Measurements from ENCODE around the gene FOXD3. TPM values are rescaled to one million over a fixed set of nuclear protein-coding genes. Genes with fewer than 3 reads are reported as not detected.

The FOXD3 gene
- total RNA-seq, 4 donors from 2014 or later, result not detected

- TF ChIP-seq CTCF (IDR thresholded peaks at IDR 0.05; ENCODE audit: low read depth), result no peak
Observed at GRCh38 chr1:63350320-63350719, 28.0 kb downstream of the FOXD3 start.

- TF ChIP-seq CTCF (IDR thresholded peaks at IDR 0.05; ENCODE audit: low read depth), result no peak
Observed at GRCh38 chr1:63352736-63353135, 30.4 kb downstream of the FOXD3 start.

GRCh38 chr1:63359561-63359960 is 37.2 kb downstream of the FOXD3 start:
- TF ChIP-seq CTCF (IDR thresholded peaks at IDR 0.05; ENCODE audit: low read depth), result no peak

- TF ChIP-seq CTCF (IDR thresholded peaks at IDR 0.05; ENCODE audit: low read depth), result no peak
Observed at GRCh38 chr1:63362073-63362472, 39.7 kb downstream of the FOXD3 start.

GRCh38 chr1:63362578-63362977 is 40.2 kb downstream of the FOXD3 start:
- TF ChIP-seq CTCF (IDR thresholded peaks at IDR 0.05; ENCODE audit: low read depth), result no peak

GRCh38 chr1:63363014-63363413 is 40.6 kb downstream of the FOXD3 start:
- no peak for TF ChIP-seq CTCF (IDR thresholded peaks at IDR 0.05; ENCODE audit: low read depth)

- TF ChIP-seq CTCF (IDR thresholded peaks at IDR 0.05; ENCODE audit: low read depth), result no peak
Observed at GRCh38 chr1:63366908-63367214, 44.5 kb downstream of the FOXD3 start.

All from subcutaneous adipose tissue (tissue), 4 donors.